Vagina (tissue), 2 donors: ENCODE measurements around the gene CACUL1.

ENCODE experiments used
- CTCF ChIP-seq, 3 experiments: fragments of 450-650 bp in 2 of 3; fragments of 200-600 bp in 1 of 3; sonication (generic) in 1 of 3; IDR thresholded peaks; one replicate each; pipeline ENCODE4 v1.5.1; 2017 to 2019; ENCODE audit warnings: antibody characterized with exemption in 3 of 3, mild to moderate bottlenecking in 2 of 3, moderate library complexity in 2 of 3
- POLR2A ChIP-seq, 2 donors: fragments of 450-650 bp; IDR thresholded peaks; one replicate each; pipeline ENCODE4 v1.6.1; 2017; ENCODE audit warnings: antibody characterized with exemption in 2 of 2, mild to moderate bottlenecking in 2 of 2, moderate library complexity in 2 of 2
- POLR2AphosphoS5 ChIP-seq, 2 donors: sonication (generic); formaldehyde crosslinking; IDR thresholded peaks; one replicate each; pipeline ENCODE4 v1.9.0; 2017; ENCODE audit warnings: antibody characterized with exemption in 2 of 2, mild to moderate bottlenecking in 2 of 2, low read depth in 1 of 2; ENCODE audit not compliant: insufficient read depth in 1 of 2

- TF ChIP-seq CTCF (IDR thresholded peaks at IDR 0.05): no peak
- TF ChIP-seq POLR2A (IDR thresholded peaks at IDR 0.05): no peak
- no peak for TF ChIP-seq POLR2AphosphoS5 (IDR thresholded peaks at IDR 0.05; ENCODE audit: insufficient read depth in 1 of 2, low read depth in 1 of 2)
Observed at GRCh38 chr10:118712080-118712479, 42.7 kb downstream of the CACUL1 start.
